Stimulated activated naive CD4-positive, alpha-beta T cell (primary cell): ENCODE results near the gene ABL1.

Source experiments
- DNase-seq, 6 experiments: peaks; one replicate each; lab custom pipeline; 2025; lab: John Stamatoyannopoulos, UW

ABL1 gene

GRCh38 chr9:130931508-130932254 is 96.6 kb downstream of the ABL1 start:
- DNase-seq, result no peak

GRCh38 chr9:130932255-130933079 is 97.4 kb downstream of the ABL1 start:
- DNase-seq, result no peak

- DNase-seq, result no peak
Observed at GRCh38 chr9:130933114-130934046, 98.3 kb downstream of the ABL1 start.

GRCh38 chr9:130934246-130934645 is 99.2 kb downstream of the ABL1 start:
- no peak for DNase-seq

- no peak for DNase-seq
Observed at GRCh38 chr9:130934702-130935647, 99.9 kb downstream of the ABL1 start.

- DNase-seq, result no peak
Observed at GRCh38 chr9:130935648-130936271, 100.7 kb downstream of the ABL1 start.

GRCh38 chr9:130936285-130937117 is 101.4 kb downstream of the ABL1 start:
- DNase-seq, result no peak
